8988T (cell line): ENCODE data around the gene PHPT1.

Source experiments
- DNase-seq: peaks from one replicate; pipeline ENCODE4 v3.0.0; 2011

PHPT1 gene

GRCh38 chr9:136849038-136849959 lies at the start of gene PHPT1:
Gene PHPT1, plus strand, starts transcription at chr9:136849409. Its CDS starts 22 bp downstream, at chr9:136849431.
- DNase-seq: peak; percentile 100

GRCh38 chr9:136799854-136800657 lies 49.2 kb upstream of the PHPT1 start:
- DNase-seq: peak; percentile 86

GRCh38 chr9:136802321-136802720 lies 46.9 kb upstream of the PHPT1 start:
- DNase-seq: no peak

GRCh38 chr9:136803009-136803550 lies 46.1 kb upstream of the PHPT1 start:
- peak; percentile 1 for DNase-seq

- peak; percentile 17 for DNase-seq
These were observed 45.4 kb upstream of the PHPT1 start for GRCh38 chr9:136803551-136804508.

- peak; percentile 8 for DNase-seq
These were observed 44.6 kb upstream of the PHPT1 start for GRCh38 chr9:136804509-136805206.

GRCh38 chr9:136805207-136805740 lies 43.9 kb upstream of the PHPT1 start:
- DNase-seq: peak; percentile 14

GRCh38 chr9:136806067-136806466 lies 43.1 kb upstream of the PHPT1 start:
- peak; percentile 18 for DNase-seq

- no peak for DNase-seq
These were observed 42.5 kb upstream of the PHPT1 start for GRCh38 chr9:136806631-136807201.

- peak; percentile 98 for DNase-seq
These were observed 41.7 kb upstream of the PHPT1 start, which contains the start of gene RABL6 for GRCh38 chr9:136807281-136808074. Gene RABL6, plus strand, starts transcription at chr9:136807948. Its CDS starts 249 bp downstream, at chr9:136808197.

GRCh38 chr9:136808075-136808805 lies 41.0 kb upstream of the PHPT1 start:
- no peak for DNase-seq

GRCh38 chr9:136808806-136809158 lies 40.4 kb upstream of the PHPT1 start:
- DNase-seq: no peak

- no peak for DNase-seq
These were observed 34.3 kb upstream of the PHPT1 start for GRCh38 chr9:136814725-136815421.

GRCh38 chr9:136815422-136815782 lies 33.8 kb upstream of the PHPT1 start:
- no peak for DNase-seq

GRCh38 chr9:136820971-136821825 lies 28.0 kb upstream of the PHPT1 start:
- DNase-seq: no peak

- no peak for DNase-seq
These were observed 27.2 kb upstream of the PHPT1 start for GRCh38 chr9:136821826-136822544.
